Uterus (tissue), 2 donors: ENCODE results near the gene PAPPA2.

ENCODE experiments used
- POLR2A ChIP-seq, 2 donors: fragments of 450-650 bp; IDR thresholded peaks; one replicate each; pipeline ENCODE4 v1.6.1; 2016; ENCODE audit warnings: antibody characterized with exemption in 2 of 2, mild to moderate bottlenecking in 1 of 2, moderate library complexity in 1 of 2
- TF ChIP-seq, protein P1 (sequence below), 4 experiments: fragments of 200-600 bp in 2 of 4; fragments of 450-650 bp in 2 of 4; sonication (generic) in 2 of 4; IDR thresholded peaks; one replicate each; pipeline ENCODE4 v1.5.1; 2016 to 2019; ENCODE audit warnings: antibody characterized with exemption in 4 of 4, mild to moderate bottlenecking in 2 of 4, moderate library complexity in 1 of 4

DNA sequence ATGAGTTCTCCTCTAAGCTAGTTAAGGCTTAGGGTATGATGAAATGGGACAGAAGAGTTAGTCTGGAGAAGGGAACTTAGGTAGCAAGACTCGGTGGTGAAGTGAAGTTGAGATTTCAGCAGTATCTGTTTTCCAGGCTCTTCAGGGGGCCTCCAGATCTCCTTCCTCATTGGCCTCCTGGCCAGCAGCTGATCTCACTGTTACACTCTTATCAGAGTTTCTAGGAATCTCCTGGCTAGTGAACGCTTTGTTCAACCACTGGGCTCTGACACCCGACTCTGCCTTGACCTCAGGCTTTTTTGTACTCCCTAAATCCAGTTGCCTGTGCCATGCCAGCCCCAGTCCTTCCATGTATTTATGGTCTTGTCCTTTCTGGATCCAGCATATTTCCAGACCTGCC, 390.5 kb downstream of the PAPPA2 start:
- no peak for TF ChIP-seq POLR2A (IDR thresholded peaks at IDR 0.05)
- TF ChIP-seq, protein P1, sequence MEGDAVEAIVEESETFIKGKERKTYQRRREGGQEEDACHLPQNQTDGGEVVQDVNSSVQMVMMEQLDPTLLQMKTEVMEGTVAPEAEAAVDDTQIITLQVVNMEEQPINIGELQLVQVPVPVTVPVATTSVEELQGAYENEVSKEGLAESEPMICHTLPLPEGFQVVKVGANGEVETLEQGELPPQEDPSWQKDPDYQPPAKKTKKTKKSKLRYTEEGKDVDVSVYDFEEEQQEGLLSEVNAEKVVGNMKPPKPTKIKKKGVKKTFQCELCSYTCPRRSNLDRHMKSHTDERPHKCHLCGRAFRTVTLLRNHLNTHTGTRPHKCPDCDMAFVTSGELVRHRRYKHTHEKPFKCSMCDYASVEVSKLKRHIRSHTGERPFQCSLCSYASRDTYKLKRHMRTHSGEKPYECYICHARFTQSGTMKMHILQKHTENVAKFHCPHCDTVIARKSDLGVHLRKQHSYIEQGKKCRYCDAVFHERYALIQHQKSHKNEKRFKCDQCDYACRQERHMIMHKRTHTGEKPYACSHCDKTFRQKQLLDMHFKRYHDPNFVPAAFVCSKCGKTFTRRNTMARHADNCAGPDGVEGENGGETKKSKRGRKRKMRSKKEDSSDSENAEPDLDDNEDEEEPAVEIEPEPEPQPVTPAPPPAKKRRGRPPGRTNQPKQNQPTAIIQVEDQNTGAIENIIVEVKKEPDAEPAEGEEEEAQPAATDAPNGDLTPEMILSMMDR (IDR thresholded peaks at IDR 0.05), result no peak
